ENCODE results near the gene RFFL.

The RFFL gene

DNA sequence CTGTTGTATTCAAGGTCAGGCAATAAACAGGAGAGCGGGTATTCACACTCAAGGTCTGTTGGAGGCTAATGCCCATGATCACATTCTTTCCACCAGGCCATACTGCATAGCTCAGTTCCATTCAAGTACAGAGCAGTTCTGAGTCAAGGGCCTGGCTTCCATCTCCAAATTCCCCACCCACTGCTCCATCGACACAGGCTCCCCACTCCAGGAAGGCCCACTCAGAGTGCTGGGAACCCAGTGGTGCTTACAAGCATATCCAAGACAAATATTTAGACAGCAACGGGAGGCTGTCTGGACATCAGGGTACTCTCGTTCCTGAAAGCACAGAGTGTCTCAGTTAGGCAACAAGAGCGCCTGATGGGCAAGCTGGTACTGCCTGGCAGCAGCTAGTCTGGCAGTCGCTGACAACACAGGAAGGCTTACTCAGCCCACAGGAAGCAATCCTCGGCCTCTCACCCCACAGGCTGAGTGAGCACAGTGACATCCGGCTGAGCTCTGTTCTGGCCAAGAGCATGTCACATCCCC lies 40.9 kb downstream of the RFFL start:
- DNase-seq (ENCODE audit: low read depth in 2 of 2): peak; percentile 89 to 95
- TF ChIP-seq, protein P1, sequence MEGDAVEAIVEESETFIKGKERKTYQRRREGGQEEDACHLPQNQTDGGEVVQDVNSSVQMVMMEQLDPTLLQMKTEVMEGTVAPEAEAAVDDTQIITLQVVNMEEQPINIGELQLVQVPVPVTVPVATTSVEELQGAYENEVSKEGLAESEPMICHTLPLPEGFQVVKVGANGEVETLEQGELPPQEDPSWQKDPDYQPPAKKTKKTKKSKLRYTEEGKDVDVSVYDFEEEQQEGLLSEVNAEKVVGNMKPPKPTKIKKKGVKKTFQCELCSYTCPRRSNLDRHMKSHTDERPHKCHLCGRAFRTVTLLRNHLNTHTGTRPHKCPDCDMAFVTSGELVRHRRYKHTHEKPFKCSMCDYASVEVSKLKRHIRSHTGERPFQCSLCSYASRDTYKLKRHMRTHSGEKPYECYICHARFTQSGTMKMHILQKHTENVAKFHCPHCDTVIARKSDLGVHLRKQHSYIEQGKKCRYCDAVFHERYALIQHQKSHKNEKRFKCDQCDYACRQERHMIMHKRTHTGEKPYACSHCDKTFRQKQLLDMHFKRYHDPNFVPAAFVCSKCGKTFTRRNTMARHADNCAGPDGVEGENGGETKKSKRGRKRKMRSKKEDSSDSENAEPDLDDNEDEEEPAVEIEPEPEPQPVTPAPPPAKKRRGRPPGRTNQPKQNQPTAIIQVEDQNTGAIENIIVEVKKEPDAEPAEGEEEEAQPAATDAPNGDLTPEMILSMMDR (IDR thresholded peaks at IDR 0.05; ENCODE audit: low read depth, low read length): peak; percentile 48
- H3K4me3 ChIP-seq (replicated peaks in 1 of 2; ENCODE audit: low read depth in 2 of 2, low read length in 2 of 2): no peak overlapping the region

DNA sequence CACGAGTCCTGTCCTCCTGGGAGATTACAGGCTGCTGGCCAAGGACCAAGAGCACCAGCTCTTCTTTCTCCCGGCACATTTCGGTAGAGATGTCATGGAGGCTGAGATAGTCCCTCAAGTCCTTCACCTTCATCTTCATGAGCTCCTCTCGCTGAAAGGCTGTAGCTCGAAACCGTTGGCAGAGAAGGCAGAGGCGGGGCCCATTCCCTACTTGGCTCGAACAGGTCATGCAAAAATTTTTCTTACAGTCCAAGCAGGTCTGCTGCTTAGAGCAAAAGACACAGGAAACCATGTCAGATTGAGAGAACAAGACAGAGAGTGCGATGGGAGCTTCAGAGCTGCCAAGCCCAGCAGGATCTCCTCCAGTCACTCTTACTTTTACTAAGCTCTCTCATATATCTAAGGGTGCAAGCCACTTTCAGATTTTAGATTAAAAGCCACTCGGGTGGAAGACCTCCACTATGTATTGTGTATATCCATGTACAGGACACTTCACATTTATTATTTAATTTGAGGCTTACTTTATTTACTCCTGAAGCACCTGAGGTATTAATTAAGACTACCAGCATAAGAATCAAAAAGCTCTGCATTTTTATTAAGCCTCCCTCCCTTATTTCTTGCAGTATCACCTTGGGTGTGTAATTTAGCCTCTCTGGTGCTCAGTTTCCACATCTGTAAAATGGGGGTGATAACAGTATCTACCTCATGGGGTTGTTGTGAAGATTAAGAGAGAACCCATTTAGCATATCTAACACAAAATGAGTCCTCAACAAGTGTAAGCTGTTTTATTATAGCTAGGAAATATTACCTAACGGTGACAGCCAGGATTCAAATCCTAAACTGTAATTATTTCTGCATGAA lies 41.8 kb downstream of the RFFL start:
- TF ChIP-seq, protein P1 (IDR thresholded peaks at IDR 0.05; ENCODE audit: low read depth, low read length): no peak
- no peak for DNase-seq (ENCODE audit: low read depth in 2 of 2)
- no peak overlapping the region for H3K4me3 ChIP-seq (replicated peaks in 1 of 2; ENCODE audit: low read depth in 2 of 2, low read length in 2 of 2)

DNA sequence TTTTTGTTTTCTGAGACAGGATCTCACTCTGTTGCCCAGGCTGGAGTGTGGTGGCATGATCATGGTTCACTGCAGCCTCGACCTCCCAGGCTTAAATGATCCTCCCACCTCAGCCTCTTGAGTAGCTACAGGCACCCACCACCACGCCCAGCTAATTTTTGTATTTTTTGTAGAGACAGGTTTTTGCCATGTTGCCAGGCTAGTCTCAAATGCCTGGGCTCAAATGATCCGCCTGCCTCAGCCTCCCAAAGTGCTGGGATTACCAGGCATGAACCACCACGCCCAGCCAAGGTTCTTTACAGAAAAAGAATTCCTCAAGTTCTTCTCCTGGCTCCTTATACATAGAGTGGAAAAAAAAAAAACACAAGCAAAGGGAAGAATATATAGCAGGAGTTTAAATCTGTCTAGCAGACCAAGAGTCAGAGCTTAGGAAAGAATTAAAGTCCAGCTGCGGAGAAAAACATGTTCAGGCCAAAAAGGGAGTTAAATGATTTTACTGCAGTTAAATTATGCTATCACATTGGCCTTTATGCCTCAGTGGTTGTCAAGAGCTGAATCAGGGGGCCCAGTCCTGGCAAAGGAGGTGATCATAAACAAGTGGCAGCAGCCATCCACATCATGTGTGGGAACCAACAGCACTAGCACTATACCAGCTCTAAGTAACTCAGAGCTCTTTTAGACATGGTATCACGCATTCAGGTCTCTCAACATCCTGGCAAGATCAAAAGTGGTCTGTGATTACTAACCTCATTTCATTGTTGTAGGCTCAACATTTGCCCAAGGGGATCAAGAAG lies 43.9 kb downstream of the RFFL start:
- TF ChIP-seq, protein P1 (IDR thresholded peaks at IDR 0.05; ENCODE audit: low read depth, low read length): no peak
- H3K4me3 ChIP-seq (replicated peaks in 1 of 2; ENCODE audit: low read depth in 2 of 2, low read length in 2 of 2): no peak overlapping the region
- DNase-seq (ENCODE audit: low read depth in 2 of 2): no peak

DNA sequence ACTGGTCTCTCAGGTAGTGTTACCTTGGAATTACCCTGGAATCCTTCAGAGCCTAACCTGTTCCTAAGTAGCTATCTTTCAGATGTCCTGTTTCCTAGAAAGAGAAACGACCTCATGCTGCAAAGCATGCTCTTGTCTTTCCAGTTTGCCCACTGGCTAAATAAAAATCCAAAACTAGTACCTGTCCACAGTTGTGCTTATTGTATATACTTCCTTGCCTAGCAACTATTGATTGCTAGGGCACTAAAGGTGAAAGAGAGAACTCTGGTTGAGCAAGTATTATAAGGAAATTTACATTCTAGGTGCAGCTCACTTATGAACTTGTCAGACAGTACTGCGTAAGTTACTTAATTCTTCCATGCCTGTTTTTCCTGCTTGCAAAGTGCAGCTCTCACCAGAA lies 44.7 kb downstream of the RFFL start:
- H3K4me3 ChIP-seq (replicated peaks in 1 of 2; ENCODE audit: low read depth in 2 of 2, low read length in 2 of 2): no peak overlapping the region
- no peak for DNase-seq (ENCODE audit: low read depth in 2 of 2)
- TF ChIP-seq, protein P1 (IDR thresholded peaks at IDR 0.05; ENCODE audit: low read depth, low read length): no peak

DNA sequence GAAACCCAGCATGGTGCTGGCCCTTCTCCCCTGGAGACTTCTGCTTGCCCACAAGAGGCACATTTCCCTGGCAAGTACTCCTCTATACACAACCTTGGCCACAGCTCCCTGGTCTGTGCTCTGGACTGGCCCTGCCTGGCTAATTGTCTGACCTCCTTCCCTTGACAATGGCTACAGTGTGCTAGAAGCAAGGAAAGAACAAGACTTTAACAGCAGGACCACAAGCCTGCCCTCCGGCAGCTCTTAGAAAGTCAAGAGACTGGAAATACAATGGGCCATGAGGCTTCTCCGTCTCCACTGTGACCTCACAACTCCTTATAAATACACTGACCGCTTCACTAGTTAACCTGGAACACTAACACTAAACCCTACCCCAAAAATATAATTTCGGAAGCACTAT lies 46.5 kb downstream of the RFFL start:
- no peak for DNase-seq (ENCODE audit: low read depth in 2 of 2)
- no peak overlapping the region for H3K4me3 ChIP-seq (replicated peaks in 1 of 2; ENCODE audit: low read depth in 2 of 2, low read length in 2 of 2)

DNA sequence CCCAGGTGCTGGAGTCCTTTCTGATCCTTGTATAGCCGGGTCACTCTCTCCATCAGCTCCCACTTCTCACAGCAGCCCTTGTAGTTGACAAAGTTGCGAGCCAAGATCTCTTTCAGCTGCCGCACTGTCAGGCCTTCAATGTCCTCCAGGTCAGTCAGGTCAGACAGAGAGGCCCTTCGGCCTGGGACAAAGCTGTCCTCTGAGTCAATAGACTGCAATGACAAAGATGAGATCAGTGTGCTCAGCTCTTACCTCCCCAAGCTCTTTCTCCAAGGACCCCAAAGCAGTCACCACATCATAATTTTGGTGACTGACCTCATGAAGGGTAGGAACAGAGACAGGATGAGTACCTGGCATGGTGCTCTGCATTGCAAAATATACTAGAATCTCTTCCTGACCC lies 47.1 kb downstream of the RFFL start:
- no peak for DNase-seq (ENCODE audit: low read depth in 2 of 2)
- H3K4me3 ChIP-seq (replicated peaks in 1 of 2; ENCODE audit: low read depth in 2 of 2, low read length in 2 of 2): no peak overlapping the region
- TF ChIP-seq, protein P1 (IDR thresholded peaks at IDR 0.05; ENCODE audit: low read depth, low read length): no peak

More for the DNA sequence above, 46.5 kb downstream of the RFFL start:
- TF ChIP-seq, protein P1 (IDR thresholded peaks at IDR 0.05; ENCODE audit: low read depth, low read length): no peak

Measured in cardiac fibroblast (primary cell).